Mesenchymal stem cell (in vitro differentiated cells and primary cell): ENCODE data around the gene SH2D5.

ENCODE experiments used
- DNase-seq: peaks from one replicate; pipeline ENCODE4 v3.0.0-alpha.2; 2013
- H2AFZ ChIP-seq: one replicate; pipeline ENCODE4 v1.6.1; 2013; ENCODE audit warnings: low read depth, mild to moderate bottlenecking, control low read depth, inconsistent platforms, low read length, moderate library complexity
- H2AK5ac ChIP-seq: 2 replicates; pipeline ENCODE4 v1.6.1; 2013; ENCODE audit warnings: low read length, moderate library complexity, mild to moderate bottlenecking, inconsistent platforms; ENCODE audit not compliant: severe bottlenecking
- H2BK120ac ChIP-seq: one replicate; pipeline ENCODE4 v1.6.1; 2013; ENCODE audit warnings: low read depth, mild to moderate bottlenecking, inconsistent platforms, low read length, moderate library complexity
- H2BK12ac ChIP-seq, 2 experiments: one replicate each; pipeline ENCODE4 v1.6.1; 2013; ENCODE audit warnings: inconsistent platforms in 2 of 2, low read length in 2 of 2, mild to moderate bottlenecking in 2 of 2, moderate library complexity in 2 of 2, control low read depth in 1 of 2
- H2BK15ac ChIP-seq: one replicate; pipeline ENCODE4 v1.6.1; 2013; ENCODE audit warnings: mild to moderate bottlenecking, low read depth, inconsistent platforms; ENCODE audit not compliant: poor library complexity, severe bottlenecking
- H2BK5ac ChIP-seq: 2 replicates; pipeline ENCODE4 v1.6.1; 2013; ENCODE audit warnings: low read depth, mild to moderate bottlenecking, low read length, control low read depth, inconsistent platforms; ENCODE audit not compliant: poor library complexity, severe bottlenecking
- H3K14ac ChIP-seq, 2 experiments: one replicate each; pipeline ENCODE4 v1.6.1; 2013; ENCODE audit warnings: inconsistent platforms in 2 of 2, low read length in 2 of 2, control low read depth in 1 of 2, mild to moderate bottlenecking in 1 of 2, moderate library complexity in 1 of 2
- H3K18ac ChIP-seq, 2 experiments: one replicate each; pipeline ENCODE4 v1.6.1; 2013; ENCODE audit warnings: inconsistent platforms in 2 of 2, low read length in 2 of 2, control low read depth in 1 of 2, low read depth in 1 of 2, mild to moderate bottlenecking in 1 of 2
- H3K23ac ChIP-seq, 2 experiments: one replicate each; pipeline ENCODE4 v1.6.1; 2013; ENCODE audit warnings: inconsistent platforms in 2 of 2, low read length in 2 of 2, mild to moderate bottlenecking in 2 of 2, moderate library complexity in 2 of 2, control low read depth in 1 of 2
- H3K27ac ChIP-seq: 2 replicates; pipeline ENCODE4 v1.5.1; 2013; ENCODE audit warnings: mild to moderate bottlenecking, moderate library complexity, low read length, control low read depth, inconsistent platforms; ENCODE audit not compliant: poor library complexity, severe bottlenecking
- H3K27me3 ChIP-seq, 2 experiments: 2 replicates each; pipeline versions ENCODE4 v1.6.1 to v1.7.0; 2013; ENCODE audit warnings: low read length in 2 of 2, mild to moderate bottlenecking in 2 of 2, moderate library complexity in 2 of 2, control low read depth in 1 of 2, inconsistent platforms in 1 of 2; ENCODE audit not compliant: control insufficient read depth in 1 of 2, insufficient read depth in 1 of 2
- H3K36me3 ChIP-seq, 2 experiments: 2 replicates each; pipeline versions ENCODE4 v1.6.1 to v1.7.0; 2013; ENCODE audit warnings: low read length in 2 of 2, control low read depth in 1 of 2, inconsistent platforms in 1 of 2, low read depth in 1 of 2, mild to moderate bottlenecking in 1 of 2; ENCODE audit not compliant: insufficient read depth in 2 of 2, control insufficient read depth in 1 of 2
- H3K4ac ChIP-seq, 2 experiments: one replicate each; pipeline ENCODE4 v1.6.1; 2013; ENCODE audit warnings: inconsistent platforms in 2 of 2, low read length in 2 of 2, mild to moderate bottlenecking in 2 of 2, moderate library complexity in 2 of 2, control low read depth in 1 of 2, low read depth in 1 of 2
- H3K4me1 ChIP-seq: 2 replicates; pipeline ENCODE4 v1.6.1; 2013; ENCODE audit warnings: low read depth, low read length, control low read depth; ENCODE audit not compliant: control insufficient read depth, insufficient read depth
- H3K4me2 ChIP-seq: 2 replicates; pipeline ENCODE4 v1.6.1; 2013; ENCODE audit warnings: low read length, mild to moderate bottlenecking, inconsistent platforms; ENCODE audit not compliant: poor library complexity, severe bottlenecking
- H3K4me3 ChIP-seq, 2 experiments: 2 replicates each; pipeline versions ENCODE4 v1.5.1 to v1.7.0; 2013; ENCODE audit warnings: low read length in 2 of 2, mild to moderate bottlenecking in 2 of 2, control low read depth in 1 of 2, low read depth in 1 of 2; ENCODE audit not compliant: insufficient read depth in 1 of 2
- H3K79me1 ChIP-seq: replicated peaks from 2 replicates; pipeline ENCODE4 v1.6.1; 2013; ENCODE audit warnings: mild to moderate bottlenecking, control low read depth, low read length, inconsistent platforms; ENCODE audit not compliant: poor library complexity, severe bottlenecking
- H3K9ac ChIP-seq: 2 replicates; pipeline ENCODE4 v1.7.0; 2013; ENCODE audit warnings: mild to moderate bottlenecking, low read length, moderate library complexity
- H3K9me3 ChIP-seq: 2 replicates; pipeline ENCODE4 v1.7.0; 2013; ENCODE audit warnings: mild to moderate bottlenecking, low read length; ENCODE audit not compliant: control insufficient read depth
- H4K8ac ChIP-seq: one replicate; pipeline ENCODE4 v1.6.1; 2013; ENCODE audit warnings: inconsistent platforms, mild to moderate bottlenecking, low read length, moderate library complexity
- H4K91ac ChIP-seq: one replicate; pipeline ENCODE4 v1.6.1; 2013; ENCODE audit warnings: mild to moderate bottlenecking, low read length, inconsistent platforms
- WGBS: methylation state at CpG from one replicate; pipeline ENCODE4 v1.1.7; 2013; ENCODE audit warnings: mixed read lengths; 5-methylcytosine and 5-hydroxymethylcytosine counted together

The SH2D5 gene

DNA sequence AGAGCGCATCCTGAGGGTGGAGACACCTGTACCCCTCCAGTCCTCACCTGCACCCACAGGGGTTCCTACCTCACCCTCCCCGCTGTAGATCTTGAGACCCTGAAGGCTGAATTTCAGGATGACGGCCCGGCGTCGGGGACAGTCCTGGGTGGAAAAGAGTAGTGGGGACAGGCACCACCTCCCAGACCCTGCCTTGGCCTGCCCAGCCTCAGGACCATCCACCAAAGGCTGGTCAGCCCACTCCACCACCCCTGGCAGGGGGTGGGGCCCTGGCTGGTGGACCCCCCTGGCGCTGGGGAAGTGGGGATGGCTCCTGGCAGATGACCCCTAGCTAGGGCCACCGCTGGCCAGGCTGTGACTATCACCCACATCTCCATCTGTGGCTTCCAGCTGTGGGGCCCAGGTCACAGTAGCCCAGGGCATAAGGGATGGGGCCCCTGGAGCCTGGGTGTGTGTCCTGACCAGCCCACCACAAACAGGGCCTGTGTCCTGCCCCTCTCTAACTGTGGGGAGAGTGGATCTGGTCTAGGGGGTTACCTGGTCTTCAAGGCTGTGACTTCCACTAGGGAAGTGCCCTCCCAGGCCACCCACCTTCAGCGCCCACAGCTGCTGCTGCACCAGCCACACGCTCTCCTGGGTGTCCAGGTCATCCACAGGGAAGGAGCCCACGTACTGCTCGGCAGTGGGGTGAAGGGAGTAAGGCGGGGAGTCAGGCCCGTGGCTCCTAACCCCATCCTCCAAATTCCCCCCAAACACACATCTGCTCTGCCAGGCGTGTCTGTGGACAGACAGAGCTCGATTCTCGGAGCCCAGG lies 5.4 kb downstream of the SH2D5 start:
- Histone ChIP-seq H4K8ac (no peak overlapping the region), H2BK15ac (no peak overlapping the region), H3K27me3 (peaks cover 0 to 36% of the 10 kb centered on the region in 2 experiments), H3K4me3 (no peak overlapping the region), H2AK5ac (no peak overlapping the region), H2BK120ac (no peak overlapping the region), H3K4ac (no peak overlapping the region), H3K4me1 (peaks cover 49% of the 10 kb centered on the region), H2BK12ac (no peak overlapping the region), H3K18ac (no peak overlapping the region), H3K9ac (no peak overlapping the region), H3K27ac (no peak overlapping the region), H3K9me3 (no peaks in the 10 kb centered on the region), H2BK5ac (no peak overlapping the region), H3K79me1 (peaks cover 30% of the 10 kb centered on the region), H4K91ac (no peak overlapping the region), H3K4me2 (no peak overlapping the region), H3K23ac (no peak overlapping the region), H3K36me3 (peaks cover 0 to 49% of the 10 kb centered on the region in 2 experiments), H2AFZ (no peak overlapping the region), H3K14ac (no peak overlapping the region)
- DNase-seq, result no peak
- WGBS, result 90% methylated on average over 9 of the region's 17 CpGs

GRCh38 chr1:20726118-20726911 lies 6.2 kb downstream of the SH2D5 start:
- no peak for DNase-seq
- Histone ChIP-seq H2AK5ac (no peak overlapping the region), H3K27ac (no peak overlapping the region), H3K9me3 (no peaks in the 10 kb centered on the region), H4K91ac (peak overlapping the region; percentile 77), H2BK5ac (no peak overlapping the region), H4K8ac (no peak overlapping the region), H2BK15ac (no peak overlapping the region), H3K4me2 (no peak overlapping the region), H3K36me3 (peaks cover 0 to 57% of the 10 kb centered on the region in 2 experiments), H3K79me1 (peaks cover 28% of the 10 kb centered on the region), H3K4me1 (peaks cover 46% of the 10 kb centered on the region), H3K4ac (no peak overlapping the region), H3K14ac (no peak overlapping the region), H2BK12ac (peak overlapping the region in 1 of 2 experiments; percentile 11), H3K18ac (no peak overlapping the region), H2AFZ (no peak overlapping the region), H3K23ac (no peak overlapping the region), H3K4me3 (no peak overlapping the region), H3K9ac (no peak overlapping the region), H2BK120ac (no peak overlapping the region), H3K27me3 (peaks cover 0 to 34% of the 10 kb centered on the region in 2 experiments)
- 97% methylated on average over 24 of the region's 25 CpGs for WGBS

- Histone ChIP-seq H3K4me1 (peaks cover 39% of the 10 kb centered on the region), H4K8ac (no peak overlapping the region), H3K79me1 (peaks cover 22% of the 10 kb centered on the region), H3K18ac (peak overlapping the region in 1 of 2 experiments; percentile 38), H2BK5ac (no peak overlapping the region), H3K4me2 (no peak overlapping the region), H3K27ac (no peak overlapping the region), H3K36me3 (peaks cover 0 to 59% of the 10 kb centered on the region in 2 experiments), H3K4me3 (no peak overlapping the region), H3K27me3 (peaks cover 0 to 26% of the 10 kb centered on the region in 2 experiments), H2AFZ (no peak overlapping the region), H3K9me3 (no peaks in the 10 kb centered on the region), H3K4ac (no peak overlapping the region), H3K9ac (no peak overlapping the region), H2BK120ac (no peak overlapping the region), H3K14ac (no peak overlapping the region), H2BK12ac (no peak overlapping the region), H2BK15ac (no peak overlapping the region), H4K91ac (no peak overlapping the region), H3K23ac (peak overlapping the region in 1 of 2 experiments; percentile 16), H2AK5ac (no peak overlapping the region)
- 80% methylated on average over 29 of the region's 29 CpGs for WGBS
- DNase-seq, result peak; percentile 77
These were observed 7.0 kb downstream of the SH2D5 start for GRCh38 chr1:20725189-20726117.
